ENCODE measurements around the gene JUND. TPM values are rescaled to one million over a fixed set of nuclear protein-coding genes. Genes with fewer than 3 reads are reported as not detected.

JUND gene
- total and polyA plus RNA-seq, 4 donors, result 161 to 290 (median 207) TPM

GRCh38 chr19:18310118-18310909, 28.9 kb upstream of the JUND start:
- DNase-seq (no peak), ATAC-seq (ENCODE audit: insufficient read depth, low FRiP score) (no peak)
- TF ChIP-seq CTCF (IDR thresholded peaks at IDR 0.05; ENCODE audit: control extremely low read depth, extremely low read depth), result no peak
- Histone ChIP-seq H3K27ac (ENCODE audit: low read depth in 1 of 2, low read length in 1 of 2) (no peak overlapping the region), H3K9me3 (ENCODE audit: control insufficient read depth in 4 of 4, insufficient read depth in 3 of 4, low read length in 3 of 4) (no peaks in the 10 kb centered on the region), H3K9ac (ENCODE audit: insufficient read depth in 1 of 2, low read length in 2 of 2) (no peak overlapping the region), H3K27me3 (ENCODE audit: control insufficient read depth in 3 of 3, insufficient read depth in 3 of 3, low read length in 2 of 3) (no peaks in the 10 kb centered on the region), H3K4me1 (ENCODE audit: control insufficient read depth in 5 of 5, insufficient read depth in 5 of 5, low read length in 5 of 5) (peaks cover 0 to 10% (median 6%) of the 10 kb centered on the region in 5 donors), H3K36me3 (ENCODE audit: control insufficient read depth in 4 of 4, insufficient read depth in 4 of 4, low read length in 4 of 4) (peaks cover 0 to 44% (median 18%) of the 10 kb centered on the region in 4 donors), H3K4me3 (no peak overlapping the region)
- WGBS, 2 donors, result 85 to 89% methylated on average over 23 of the region's 23 CpGs

GRCh38 chr19:18309525-18310064, 28.2 kb upstream of the JUND start:
- Histone ChIP-seq H3K27ac (ENCODE audit: low read depth in 1 of 2, low read length in 1 of 2) (no peak overlapping the region), H3K9me3 (ENCODE audit: control insufficient read depth in 4 of 4, insufficient read depth in 3 of 4, low read length in 3 of 4) (no peaks in the 10 kb centered on the region), H3K36me3 (ENCODE audit: control insufficient read depth in 4 of 4, insufficient read depth in 4 of 4, low read length in 4 of 4) (peaks cover 0 to 42% (median 18%) of the 10 kb centered on the region in 4 donors), H3K9ac (ENCODE audit: insufficient read depth in 1 of 2, low read length in 2 of 2) (no peak overlapping the region), H3K27me3 (ENCODE audit: control insufficient read depth in 3 of 3, insufficient read depth in 3 of 3, low read length in 2 of 3) (no peaks in the 10 kb centered on the region), H3K4me3 (no peak overlapping the region), H3K4me1 (ENCODE audit: control insufficient read depth in 5 of 5, insufficient read depth in 5 of 5, low read length in 5 of 5) (peaks cover 0 to 17% (median 8%) of the 10 kb centered on the region in 5 donors)
- TF ChIP-seq CTCF (IDR thresholded peaks at IDR 0.05; ENCODE audit: control extremely low read depth, extremely low read depth), result no peak
- WGBS, 2 donors, result 94 to 97% methylated on average over 33 of the region's 33 CpGs
- DNase-seq (no peak), ATAC-seq (ENCODE audit: insufficient read depth, low FRiP score) (no peak)

- Histone ChIP-seq H3K27me3 (ENCODE audit: control insufficient read depth in 3 of 3, insufficient read depth in 3 of 3, low read length in 2 of 3) (no peaks in the 10 kb centered on the region), H3K4me1 (ENCODE audit: control insufficient read depth in 5 of 5, insufficient read depth in 5 of 5, low read length in 5 of 5) (peaks cover 0 to 23% (median 11%) of the 10 kb centered on the region in 5 donors), H3K36me3 (ENCODE audit: control insufficient read depth in 4 of 4, insufficient read depth in 4 of 4, low read length in 4 of 4) (peaks cover 0 to 39% (median 16%) of the 10 kb centered on the region in 4 donors), H3K27ac (ENCODE audit: low read depth in 1 of 2, low read length in 1 of 2) (no peak overlapping the region), H3K9ac (ENCODE audit: insufficient read depth in 1 of 2, low read length in 2 of 2) (no peak overlapping the region), H3K9me3 (ENCODE audit: control insufficient read depth in 4 of 4, insufficient read depth in 3 of 4, low read length in 3 of 4) (no peaks in the 10 kb centered on the region), H3K4me3 (no peak overlapping the region)
- ATAC-seq (ENCODE audit: insufficient read depth, low FRiP score), result no peak
- no peak for DNase-seq
- TF ChIP-seq CTCF (IDR thresholded peaks at IDR 0.05; ENCODE audit: control extremely low read depth, extremely low read depth), result no peak
- 90 to 96% methylated on average over 5 to 7 of the region's 7 CpGs for WGBS, 2 donors
Measured at GRCh38 chr19:18308948-18309325, 27.5 kb upstream of the JUND start.
